GM12801 (cell line): ENCODE data around the gene COL7A1.

Source experiments
- CTCF ChIP-seq: IDR thresholded peaks from one replicate; pipeline ENCODE4 v1.5.1; 2011; ENCODE audit warnings: control low read depth; ENCODE audit not compliant: insufficient read length; ENCODE audit errors: extremely low read depth

COL7A1 gene

DNA sequence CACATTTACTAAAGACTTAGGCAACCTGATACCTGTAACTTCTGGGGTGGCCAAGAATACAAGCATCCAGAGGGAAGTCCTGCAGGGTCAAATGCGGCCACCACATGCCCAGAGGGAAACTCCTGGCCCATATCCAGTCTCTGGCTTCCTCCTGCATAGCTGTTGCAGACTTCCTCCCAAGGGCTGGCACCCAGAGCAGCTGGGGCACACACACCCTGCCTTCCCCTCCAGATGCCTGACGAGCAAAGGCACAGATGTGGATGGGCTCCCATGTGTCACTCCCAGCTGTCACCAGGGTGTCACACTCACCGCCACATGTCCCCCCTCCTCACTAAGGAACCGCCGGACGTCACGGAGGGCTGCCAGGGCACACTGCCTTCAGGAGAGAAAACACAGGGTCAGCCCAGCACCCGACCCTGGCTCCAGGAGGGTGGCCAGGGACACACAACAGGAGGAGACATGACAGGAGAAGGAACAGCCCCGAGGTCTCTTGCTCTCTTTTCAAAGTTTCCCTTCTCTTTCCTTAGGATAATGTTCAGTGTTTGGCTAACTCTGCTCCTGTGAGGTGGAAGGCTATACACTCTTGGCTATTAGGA, 51.8 kb downstream of the COL7A1 start:
- no peak for TF ChIP-seq CTCF

DNA sequence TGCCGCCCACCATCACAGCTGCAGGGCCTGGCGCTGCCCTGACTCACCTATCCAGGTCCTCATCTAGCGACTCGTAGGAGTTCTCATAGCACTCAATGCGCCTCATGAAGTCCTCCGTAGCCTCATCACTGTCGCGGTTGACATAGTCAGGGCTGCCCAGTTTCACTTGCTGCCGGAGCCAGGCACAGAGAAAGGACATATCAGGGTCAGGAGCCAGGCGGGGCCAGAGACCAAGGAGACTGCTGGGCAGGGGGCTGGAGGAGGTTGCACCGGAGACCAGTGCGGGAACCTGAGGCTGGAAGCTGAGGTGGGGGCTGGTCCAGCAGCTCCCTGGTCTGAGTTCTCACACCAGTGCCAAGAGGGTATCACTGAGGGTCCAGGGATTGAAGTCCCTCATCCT, 56.7 kb downstream of the COL7A1 start:
- no peak for TF ChIP-seq CTCF

DNA sequence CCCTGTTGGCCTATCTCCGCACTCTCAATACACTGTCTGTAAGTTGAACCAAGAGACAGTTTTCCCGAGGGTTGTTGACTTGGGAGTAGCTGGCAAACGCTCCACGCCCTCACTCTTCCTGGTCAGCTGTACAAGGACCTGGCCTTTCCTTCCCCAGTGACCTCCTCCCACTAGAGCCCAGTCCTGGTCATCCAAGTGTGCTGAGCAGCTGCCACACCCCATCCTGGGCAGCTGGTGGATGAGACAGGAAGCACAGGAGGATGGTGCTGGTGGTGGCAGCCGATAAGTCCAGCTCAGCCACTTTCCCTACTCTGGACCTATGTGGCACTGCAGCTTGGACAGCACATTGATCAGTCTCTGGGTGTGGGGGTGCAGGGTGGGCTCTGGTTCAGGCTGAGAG, 58.3 kb downstream of the COL7A1 start:
- TF ChIP-seq CTCF, result no peak

DNA sequence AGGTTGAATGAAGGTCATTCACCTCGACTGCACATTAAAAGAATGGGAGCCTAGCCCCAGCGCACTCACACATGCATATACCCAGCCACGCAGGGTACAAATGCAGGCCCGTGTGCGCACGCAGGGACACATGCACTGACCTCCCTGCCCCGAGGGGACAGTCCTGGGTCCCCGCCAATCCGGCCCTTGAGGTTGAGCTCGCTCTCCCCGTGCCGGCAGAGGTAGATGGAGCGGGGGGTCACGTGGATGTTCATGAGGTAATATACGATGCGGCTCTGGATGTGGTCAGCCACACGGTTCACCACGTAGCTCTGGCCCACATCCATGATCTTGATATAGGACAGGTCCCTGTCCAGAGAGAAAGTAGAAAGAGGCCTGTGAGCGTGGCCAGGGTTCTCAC, 59.0 kb downstream of the COL7A1 start:
- TF ChIP-seq CTCF, result no peak

GRCh38 chr3:48535578-48535977, 59.6 kb downstream of the COL7A1 start:
- TF ChIP-seq CTCF, result no peak

DNA sequence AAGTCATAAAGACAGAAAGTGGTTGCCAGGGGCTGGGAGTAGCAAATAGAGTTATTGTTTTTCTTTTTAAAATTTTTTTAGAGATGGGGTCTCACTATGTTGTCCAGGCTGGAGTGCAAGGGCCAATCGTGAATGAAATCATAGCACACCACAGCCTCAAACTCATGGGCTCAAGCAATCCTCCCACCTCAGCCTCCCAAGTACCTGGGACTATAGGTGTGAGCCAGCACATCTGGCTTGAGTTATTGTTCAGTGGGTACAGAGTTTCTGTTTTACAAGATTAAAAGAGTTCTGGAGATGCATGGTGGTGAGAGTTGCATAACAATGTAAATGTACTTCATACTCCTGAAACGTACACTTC, 62.2 kb downstream of the COL7A1 start:
- no peak for TF ChIP-seq CTCF

DNA sequence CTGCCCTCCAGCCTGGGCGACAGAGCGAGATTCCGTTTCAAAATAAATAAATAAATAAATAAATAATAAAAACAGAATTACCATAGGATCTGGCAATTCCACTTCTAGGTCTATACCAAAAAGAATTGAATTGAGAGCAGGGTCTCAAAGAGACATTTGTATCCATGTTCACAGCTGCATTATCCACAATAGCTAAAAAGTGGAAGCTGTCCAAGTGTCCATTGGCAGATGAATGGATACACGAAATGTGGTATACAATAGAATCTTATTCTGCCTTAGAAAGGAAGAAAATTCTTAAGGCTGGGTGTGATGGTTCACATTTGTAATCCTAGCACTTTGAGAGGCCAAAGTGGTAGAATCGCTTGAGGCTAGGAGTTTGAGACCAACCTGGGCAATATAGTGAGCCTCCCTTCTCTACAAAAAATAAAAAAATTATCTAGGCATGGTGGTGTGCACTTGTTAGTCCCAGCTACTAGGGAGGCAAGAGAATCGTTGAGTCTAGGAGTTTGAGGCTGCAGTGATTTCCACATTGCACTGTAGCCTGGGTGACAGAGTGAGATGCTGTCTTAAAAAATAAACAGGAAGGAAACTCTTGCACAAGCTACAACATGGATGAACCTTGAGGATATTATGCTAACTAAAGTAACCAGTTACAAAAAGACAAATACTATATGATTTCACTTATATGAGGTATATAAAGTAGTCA, 62.7 kb downstream of the COL7A1 start:
- no peak for TF ChIP-seq CTCF

- TF ChIP-seq CTCF, result no peak
Measured at GRCh38 chr3:48528754-48529153, 66.4 kb downstream of the COL7A1 start.
